ENCODE data around the gene ABCC8. TPM values are rescaled to one million over a fixed set of nuclear protein-coding genes. Genes with fewer than 3 reads are reported as not detected.

ABCC8 gene
- total and polyA plus RNA-seq, 2 experiments from 2014 or later = 2.0 to 3.4 TPM

DNA sequence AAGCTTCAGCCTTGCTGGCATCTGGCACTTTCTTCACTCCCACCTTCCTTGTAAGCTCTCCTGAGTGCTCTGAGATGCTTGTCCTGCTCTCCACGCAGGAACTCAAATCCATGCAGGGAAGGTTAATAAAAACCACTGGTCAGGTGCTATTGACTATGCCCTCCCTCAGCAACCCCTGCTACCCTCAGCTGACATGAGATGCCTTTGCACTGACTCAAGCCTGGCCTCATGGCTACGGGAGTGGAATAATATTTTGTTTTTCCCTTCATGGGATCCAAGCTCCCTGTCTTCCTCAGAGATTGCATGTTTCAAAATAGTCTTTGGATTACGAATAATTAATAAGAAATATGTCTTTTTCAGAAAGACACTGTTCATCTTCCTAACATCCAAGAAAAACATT, 31.7 kb upstream of the ABCC8 start (continued):
- no peak for TF ChIP-seq STAT1 (IDR thresholded peaks at IDR 0.05; ENCODE audit: unreplicated experiment)

DNA sequence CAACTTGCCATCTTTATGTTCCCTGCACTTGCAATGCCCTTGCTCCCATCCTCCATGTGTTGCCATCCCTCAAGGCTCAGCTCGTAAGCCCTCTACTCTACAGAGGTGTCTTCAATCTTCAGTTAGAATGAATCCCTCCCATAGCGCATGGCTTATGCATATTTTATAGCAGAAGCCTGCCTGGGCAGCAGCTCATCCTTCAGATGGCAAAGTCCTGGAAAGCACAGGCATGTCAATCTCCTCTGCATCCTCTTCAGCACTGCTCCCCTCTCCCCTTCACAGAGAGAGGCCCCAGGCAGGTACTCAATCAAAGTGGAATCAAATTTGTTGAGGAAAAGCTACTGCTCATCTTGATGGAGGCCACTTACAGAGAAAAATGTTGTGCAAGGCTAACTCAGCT, 31.1 kb upstream of the ABCC8 start:
- Histone ChIP-seq H4K20me1 (replicated peaks; ENCODE audit: insufficient read depth) (no peaks in the 10 kb centered on the region), H2AFZ (no peak overlapping the region), H3K4me2 (no peak overlapping the region), H3F3A (replicated peaks; ENCODE audit: low read depth) (no peaks in the 10 kb centered on the region), H3K36me3 (ENCODE audit: insufficient read depth) (no peaks in the 10 kb centered on the region), H3K27ac (ENCODE audit: low read depth) (no peak overlapping the region), H3K79me2 (replicated peaks; ENCODE audit: insufficient read depth) (no peaks in the 10 kb centered on the region), H3K9me2 (ENCODE audit: insufficient read depth) (no peaks in the 10 kb centered on the region), H3K4me1 (ENCODE audit: insufficient read depth) (no peaks in the 10 kb centered on the region), H3K27me3 (ENCODE audit: insufficient read depth) (no peaks in the 10 kb centered on the region), H3K4me3 (no peak overlapping the region)
- no peak for TF ChIP-seq EZH2 (IDR thresholded peaks at IDR 0.05; ENCODE audit: low read depth, unreplicated experiment)
- TF ChIP-seq EZH2phosphoT487 (IDR thresholded peaks at IDR 0.05; ENCODE audit: unreplicated experiment) = no peak
- TF ChIP-seq STAT1 (IDR thresholded peaks at IDR 0.05; ENCODE audit: unreplicated experiment) = no peak
- TF ChIP-seq CREB1 (CRISPR knock-in tag; IDR thresholded peaks at IDR 0.05; ENCODE audit: low read depth) = no peak
- no peak for TF ChIP-seq POLR2AphosphoS5 (IDR thresholded peaks at IDR 0.05; ENCODE audit: low read depth)
- TF ChIP-seq, protein P1, sequence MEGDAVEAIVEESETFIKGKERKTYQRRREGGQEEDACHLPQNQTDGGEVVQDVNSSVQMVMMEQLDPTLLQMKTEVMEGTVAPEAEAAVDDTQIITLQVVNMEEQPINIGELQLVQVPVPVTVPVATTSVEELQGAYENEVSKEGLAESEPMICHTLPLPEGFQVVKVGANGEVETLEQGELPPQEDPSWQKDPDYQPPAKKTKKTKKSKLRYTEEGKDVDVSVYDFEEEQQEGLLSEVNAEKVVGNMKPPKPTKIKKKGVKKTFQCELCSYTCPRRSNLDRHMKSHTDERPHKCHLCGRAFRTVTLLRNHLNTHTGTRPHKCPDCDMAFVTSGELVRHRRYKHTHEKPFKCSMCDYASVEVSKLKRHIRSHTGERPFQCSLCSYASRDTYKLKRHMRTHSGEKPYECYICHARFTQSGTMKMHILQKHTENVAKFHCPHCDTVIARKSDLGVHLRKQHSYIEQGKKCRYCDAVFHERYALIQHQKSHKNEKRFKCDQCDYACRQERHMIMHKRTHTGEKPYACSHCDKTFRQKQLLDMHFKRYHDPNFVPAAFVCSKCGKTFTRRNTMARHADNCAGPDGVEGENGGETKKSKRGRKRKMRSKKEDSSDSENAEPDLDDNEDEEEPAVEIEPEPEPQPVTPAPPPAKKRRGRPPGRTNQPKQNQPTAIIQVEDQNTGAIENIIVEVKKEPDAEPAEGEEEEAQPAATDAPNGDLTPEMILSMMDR (conservative IDR thresholded peaks at IDR 0.05; ENCODE audit: low read depth in 2 of 2) = no peak
- TF ChIP-seq ZNF331 (CRISPR knock-in tag; IDR thresholded peaks at IDR 0.05; ENCODE audit: low read depth) = no peak
- TF ChIP-seq, protein P2, sequence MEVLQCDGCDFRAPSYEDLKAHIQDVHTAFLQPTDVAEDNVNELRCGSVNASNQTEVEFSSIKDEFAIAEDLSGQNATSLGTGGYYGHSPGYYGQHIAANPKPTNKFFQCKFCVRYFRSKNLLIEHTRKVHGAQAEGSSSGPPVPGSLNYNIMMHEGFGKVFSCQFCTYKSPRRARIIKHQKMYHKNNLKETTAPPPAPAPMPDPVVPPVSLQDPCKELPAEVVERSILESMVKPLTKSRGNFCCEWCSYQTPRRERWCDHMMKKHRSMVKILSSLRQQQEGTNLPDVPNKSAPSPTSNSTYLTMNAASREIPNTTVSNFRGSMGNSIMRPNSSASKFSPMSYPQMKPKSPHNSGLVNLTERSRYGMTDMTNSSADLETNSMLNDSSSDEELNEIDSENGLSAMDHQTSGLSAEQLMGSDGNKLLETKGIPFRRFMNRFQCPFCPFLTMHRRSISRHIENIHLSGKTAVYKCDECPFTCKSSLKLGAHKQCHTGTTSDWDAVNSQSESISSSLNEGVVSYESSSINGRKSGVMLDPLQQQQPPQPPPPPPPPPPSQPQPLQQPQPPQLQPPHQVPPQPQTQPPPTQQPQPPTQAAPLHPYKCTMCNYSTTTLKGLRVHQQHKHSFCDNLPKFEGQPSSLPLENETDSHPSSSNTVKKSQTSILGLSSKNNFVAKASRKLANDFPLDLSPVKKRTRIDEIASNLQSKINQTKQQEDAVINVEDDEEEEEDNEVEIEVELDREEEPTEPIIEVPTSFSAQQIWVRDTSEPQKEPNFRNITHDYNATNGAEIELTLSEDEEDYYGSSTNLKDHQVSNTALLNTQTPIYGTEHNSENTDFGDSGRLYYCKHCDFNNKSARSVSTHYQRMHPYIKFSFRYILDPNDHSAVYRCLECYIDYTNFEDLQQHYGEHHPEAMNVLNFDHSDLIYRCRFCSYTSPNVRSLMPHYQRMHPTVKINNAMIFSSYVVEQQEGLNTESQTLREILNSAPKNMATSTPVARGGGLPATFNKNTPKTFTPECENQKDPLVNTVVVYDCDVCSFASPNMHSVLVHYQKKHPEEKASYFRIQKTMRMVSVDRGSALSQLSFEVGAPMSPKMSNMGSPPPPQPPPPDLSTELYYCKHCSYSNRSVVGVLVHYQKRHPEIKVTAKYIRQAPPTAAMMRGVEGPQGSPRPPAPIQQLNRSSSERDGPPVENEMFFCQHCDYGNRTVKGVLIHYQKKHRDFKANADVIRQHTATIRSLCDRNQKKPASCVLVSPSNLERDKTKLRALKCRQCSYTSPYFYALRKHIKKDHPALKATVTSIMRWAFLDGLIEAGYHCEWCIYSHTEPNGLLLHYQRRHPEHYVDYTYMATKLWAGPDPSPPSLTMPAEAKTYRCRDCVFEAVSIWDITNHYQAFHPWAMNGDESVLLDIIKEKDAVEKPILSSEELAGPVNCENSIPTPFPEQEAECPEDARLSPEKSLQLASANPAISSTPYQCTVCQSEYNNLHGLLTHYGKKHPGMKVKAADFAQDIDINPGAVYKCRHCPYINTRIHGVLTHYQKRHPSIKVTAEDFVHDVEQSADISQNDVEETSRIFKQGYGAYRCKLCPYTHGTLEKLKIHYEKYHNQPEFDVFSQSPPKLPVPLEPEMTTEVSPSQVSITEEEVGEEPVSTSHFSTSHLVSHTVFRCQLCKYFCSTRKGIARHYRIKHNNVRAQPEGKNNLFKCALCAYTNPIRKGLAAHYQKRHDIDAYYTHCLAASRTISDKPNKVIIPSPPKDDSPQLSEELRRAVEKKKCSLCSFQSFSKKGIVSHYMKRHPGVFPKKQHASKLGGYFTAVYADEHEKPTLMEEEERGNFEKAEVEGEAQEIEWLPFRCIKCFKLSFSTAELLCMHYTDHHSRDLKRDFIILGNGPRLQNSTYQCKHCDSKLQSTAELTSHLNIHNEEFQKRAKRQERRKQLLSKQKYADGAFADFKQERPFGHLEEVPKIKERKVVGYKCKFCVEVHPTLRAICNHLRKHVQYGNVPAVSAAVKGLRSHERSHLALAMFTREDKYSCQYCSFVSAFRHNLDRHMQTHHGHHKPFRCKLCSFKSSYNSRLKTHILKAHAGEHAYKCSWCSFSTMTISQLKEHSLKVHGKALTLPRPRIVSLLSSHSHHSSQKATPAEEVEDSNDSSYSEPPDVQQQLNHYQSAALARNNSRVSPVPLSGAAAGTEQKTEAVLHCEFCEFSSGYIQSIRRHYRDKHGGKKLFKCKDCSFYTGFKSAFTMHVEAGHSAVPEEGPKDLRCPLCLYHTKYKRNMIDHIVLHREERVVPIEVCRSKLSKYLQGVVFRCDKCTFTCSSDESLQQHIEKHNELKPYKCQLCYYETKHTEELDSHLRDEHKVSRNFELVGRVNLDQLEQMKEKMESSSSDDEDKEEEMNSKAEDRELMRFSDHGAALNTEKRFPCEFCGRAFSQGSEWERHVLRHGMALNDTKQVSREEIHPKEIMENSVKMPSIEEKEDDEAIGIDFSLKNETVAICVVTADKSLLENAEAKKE (CRISPR knock-in tag; IDR thresholded peaks at IDR 0.05) = no peak
- no peak for TF ChIP-seq NANOG (IDR thresholded peaks at IDR 0.05; ENCODE audit: borderline replicate concordance)
- TF ChIP-seq, protein P3, sequence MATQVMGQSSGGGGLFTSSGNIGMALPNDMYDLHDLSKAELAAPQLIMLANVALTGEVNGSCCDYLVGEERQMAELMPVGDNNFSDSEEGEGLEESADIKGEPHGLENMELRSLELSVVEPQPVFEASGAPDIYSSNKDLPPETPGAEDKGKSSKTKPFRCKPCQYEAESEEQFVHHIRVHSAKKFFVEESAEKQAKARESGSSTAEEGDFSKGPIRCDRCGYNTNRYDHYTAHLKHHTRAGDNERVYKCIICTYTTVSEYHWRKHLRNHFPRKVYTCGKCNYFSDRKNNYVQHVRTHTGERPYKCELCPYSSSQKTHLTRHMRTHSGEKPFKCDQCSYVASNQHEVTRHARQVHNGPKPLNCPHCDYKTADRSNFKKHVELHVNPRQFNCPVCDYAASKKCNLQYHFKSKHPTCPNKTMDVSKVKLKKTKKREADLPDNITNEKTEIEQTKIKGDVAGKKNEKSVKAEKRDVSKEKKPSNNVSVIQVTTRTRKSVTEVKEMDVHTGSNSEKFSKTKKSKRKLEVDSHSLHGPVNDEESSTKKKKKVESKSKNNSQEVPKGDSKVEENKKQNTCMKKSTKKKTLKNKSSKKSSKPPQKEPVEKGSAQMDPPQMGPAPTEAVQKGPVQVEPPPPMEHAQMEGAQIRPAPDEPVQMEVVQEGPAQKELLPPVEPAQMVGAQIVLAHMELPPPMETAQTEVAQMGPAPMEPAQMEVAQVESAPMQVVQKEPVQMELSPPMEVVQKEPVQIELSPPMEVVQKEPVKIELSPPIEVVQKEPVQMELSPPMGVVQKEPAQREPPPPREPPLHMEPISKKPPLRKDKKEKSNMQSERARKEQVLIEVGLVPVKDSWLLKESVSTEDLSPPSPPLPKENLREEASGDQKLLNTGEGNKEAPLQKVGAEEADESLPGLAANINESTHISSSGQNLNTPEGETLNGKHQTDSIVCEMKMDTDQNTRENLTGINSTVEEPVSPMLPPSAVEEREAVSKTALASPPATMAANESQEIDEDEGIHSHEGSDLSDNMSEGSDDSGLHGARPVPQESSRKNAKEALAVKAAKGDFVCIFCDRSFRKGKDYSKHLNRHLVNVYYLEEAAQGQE (IDR thresholded peaks at IDR 0.05; ENCODE audit: unreplicated experiment) = no peak
- no peak overlapping the region for H3K4me3 Mint-ChIP-seq
- H3K4me1 Mint-ChIP-seq = peaks cover 10% of the 10 kb centered on the region
- H3K9me3 Mint-ChIP-seq = no peaks in the 10 kb centered on the region
- no peak for ATAC-seq
- H3K36me3 Mint-ChIP-seq (ENCODE audit: low read depth) = no peaks in the 10 kb centered on the region; the same call in 2 of the 3 replicates
- no peak overlapping the region for H3K27ac Mint-ChIP-seq
- peaks cover 7% of the 10 kb centered on the region for H3K27me3 Mint-ChIP-seq (ENCODE audit: insufficient read depth, low read depth, poor library complexity)
- no peak for DNase-seq (ENCODE audit: low spot score)
